IPS-15b (cell line): Measurements from ENCODE around the gene YLPM1.

Source experiments
- H3K27me3 ChIP-seq: one replicate; pipeline ENCODE4 v1.6.1; 2013; ENCODE audit warnings: low read length; ENCODE audit not compliant: control insufficient read depth, insufficient read depth
- H3K36me3 ChIP-seq: one replicate; pipeline ENCODE4 v1.6.1; 2013; ENCODE audit warnings: low read length; ENCODE audit not compliant: control insufficient read depth, insufficient read depth
- H3K4me1 ChIP-seq: one replicate; pipeline ENCODE4 v1.6.1; 2013; ENCODE audit warnings: mild to moderate bottlenecking, low read length; ENCODE audit not compliant: control insufficient read depth, insufficient read depth
- H3K4me3 ChIP-seq: one replicate; pipeline ENCODE4 v1.5.1; 2013; ENCODE audit warnings: low read depth, low read length
- H3K9ac ChIP-seq: one replicate; pipeline ENCODE4 v1.6.1; 2013; ENCODE audit warnings: low read depth, mild to moderate bottlenecking, low read length
- H3K9me3 ChIP-seq: one replicate; pipeline ENCODE4 v1.6.1; 2013; ENCODE audit warnings: mild to moderate bottlenecking, low read length; ENCODE audit not compliant: control insufficient read depth, insufficient read depth

YLPM1 gene

DNA sequence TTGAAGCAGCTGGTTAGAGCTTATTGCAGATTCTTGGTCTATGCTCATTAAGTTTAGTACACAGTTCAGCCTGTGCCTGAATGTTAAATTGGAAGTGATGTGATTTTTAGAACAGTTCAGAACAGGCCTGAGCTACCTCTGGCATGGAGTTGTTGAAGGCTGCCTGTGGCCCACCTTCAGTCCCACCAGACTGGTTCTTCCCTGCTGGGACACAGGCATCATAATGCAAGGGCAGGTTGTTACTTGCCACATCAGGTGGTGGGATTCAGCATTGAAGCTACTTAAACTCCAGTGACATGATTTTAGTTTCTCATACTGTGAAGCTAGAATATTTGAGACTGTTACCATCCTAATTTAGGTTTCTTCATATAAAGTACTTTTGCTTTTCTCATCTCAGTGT, 63.5 kb downstream of the YLPM1 start:
- Histone ChIP-seq H3K9ac (no peak overlapping the region), H3K36me3 (no peaks in the 10 kb centered on the region), H3K9me3 (no peaks in the 10 kb centered on the region), H3K27me3 (no peaks in the 10 kb centered on the region), H3K4me3 (no peak overlapping the region), H3K4me1 (no peaks in the 10 kb centered on the region)

DNA sequence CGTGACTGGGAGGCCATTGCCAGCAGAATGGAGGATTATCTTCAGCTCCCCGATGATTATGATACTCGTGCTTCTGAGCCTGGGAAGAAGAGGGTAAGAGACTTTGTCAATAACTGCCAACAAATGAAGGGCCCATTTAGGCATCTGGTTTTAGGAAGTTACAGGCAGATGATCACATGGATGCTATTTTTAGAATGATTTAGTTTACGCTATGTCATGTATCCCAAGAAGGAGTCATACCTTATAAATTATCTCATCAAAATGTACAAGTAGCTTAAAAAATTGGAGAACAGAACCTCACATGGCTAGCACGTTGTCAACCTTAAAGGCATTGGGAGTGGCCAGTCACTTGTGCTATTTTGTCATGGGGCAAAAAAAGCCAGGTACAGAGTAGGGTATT, 66.1 kb downstream of the YLPM1 start:
- no peak overlapping the region for H3K4me3 ChIP-seq
- H3K27me3 ChIP-seq, result no peaks in the 10 kb centered on the region
- no peaks in the 10 kb centered on the region for H3K9me3 ChIP-seq
- H3K4me1 ChIP-seq, result no peaks in the 10 kb centered on the region
- no peaks in the 10 kb centered on the region for H3K36me3 ChIP-seq
- H3K9ac ChIP-seq, result no peak overlapping the region

DNA sequence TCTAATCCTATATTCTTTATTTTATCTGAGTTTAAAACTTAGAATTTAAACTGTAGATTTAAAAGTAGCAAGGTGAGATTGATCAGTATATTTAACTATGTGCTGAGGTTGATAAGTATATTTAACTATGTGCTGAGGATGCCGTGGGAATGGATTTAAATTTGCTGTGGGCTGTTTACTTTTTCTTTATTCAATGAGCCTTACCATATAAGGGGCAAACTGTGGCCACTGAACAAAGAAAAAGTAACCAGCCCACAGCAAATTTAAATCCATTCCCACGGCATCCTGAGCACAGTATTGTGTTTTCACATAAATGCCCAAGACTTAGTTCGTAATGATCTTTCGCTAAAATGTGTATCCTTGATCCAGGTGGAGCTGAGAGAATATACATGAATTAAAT, 69.7 kb downstream of the YLPM1 start:
- no peaks in the 10 kb centered on the region for H3K27me3 ChIP-seq
- H3K9ac ChIP-seq, result no peak overlapping the region
- no peaks in the 10 kb centered on the region for H3K4me1 ChIP-seq
- H3K36me3 ChIP-seq, result no peaks in the 10 kb centered on the region
- H3K4me3 ChIP-seq, result no peak overlapping the region
- no peaks in the 10 kb centered on the region for H3K9me3 ChIP-seq

DNA sequence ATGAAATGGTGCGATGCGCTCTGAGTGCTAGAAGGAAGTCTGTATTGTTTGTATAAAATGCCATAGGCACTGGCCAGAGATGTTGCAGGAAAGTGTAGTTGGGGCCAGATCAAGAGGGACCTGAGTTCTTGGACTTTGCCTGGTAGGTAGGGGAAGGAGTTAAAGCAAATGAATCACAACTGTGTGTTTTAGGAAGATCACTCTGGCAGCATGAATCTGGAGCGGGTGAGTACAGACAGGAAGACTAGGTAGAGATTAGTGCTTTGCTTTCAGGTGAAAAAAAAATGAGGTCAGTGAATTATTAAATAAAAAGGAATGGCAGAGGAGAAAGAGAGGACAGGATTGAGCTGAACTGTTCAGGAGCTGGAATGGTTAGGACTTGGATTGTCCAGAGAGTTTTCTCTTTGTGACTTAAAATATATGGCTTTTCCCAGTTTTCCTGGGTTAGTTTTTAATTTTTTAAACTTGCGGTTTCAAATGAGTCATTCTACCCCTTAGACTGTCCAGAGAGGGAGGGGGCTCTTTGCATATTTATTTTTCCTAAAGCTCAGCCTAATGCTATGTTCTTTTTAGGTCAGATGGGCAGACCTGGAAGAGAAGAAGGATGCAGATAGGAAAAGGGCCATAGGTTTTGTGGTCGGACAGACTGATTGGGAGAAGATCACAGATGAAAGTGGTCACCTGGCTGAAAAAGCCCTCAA, 71.7 kb downstream of the YLPM1 start:
- no peak overlapping the region for H3K4me3 ChIP-seq
- no peaks in the 10 kb centered on the region for H3K9me3 ChIP-seq
- no peaks in the 10 kb centered on the region for H3K27me3 ChIP-seq
- no peak overlapping the region for H3K9ac ChIP-seq
- no peaks in the 10 kb centered on the region for H3K36me3 ChIP-seq
- no peaks in the 10 kb centered on the region for H3K4me1 ChIP-seq

DNA sequence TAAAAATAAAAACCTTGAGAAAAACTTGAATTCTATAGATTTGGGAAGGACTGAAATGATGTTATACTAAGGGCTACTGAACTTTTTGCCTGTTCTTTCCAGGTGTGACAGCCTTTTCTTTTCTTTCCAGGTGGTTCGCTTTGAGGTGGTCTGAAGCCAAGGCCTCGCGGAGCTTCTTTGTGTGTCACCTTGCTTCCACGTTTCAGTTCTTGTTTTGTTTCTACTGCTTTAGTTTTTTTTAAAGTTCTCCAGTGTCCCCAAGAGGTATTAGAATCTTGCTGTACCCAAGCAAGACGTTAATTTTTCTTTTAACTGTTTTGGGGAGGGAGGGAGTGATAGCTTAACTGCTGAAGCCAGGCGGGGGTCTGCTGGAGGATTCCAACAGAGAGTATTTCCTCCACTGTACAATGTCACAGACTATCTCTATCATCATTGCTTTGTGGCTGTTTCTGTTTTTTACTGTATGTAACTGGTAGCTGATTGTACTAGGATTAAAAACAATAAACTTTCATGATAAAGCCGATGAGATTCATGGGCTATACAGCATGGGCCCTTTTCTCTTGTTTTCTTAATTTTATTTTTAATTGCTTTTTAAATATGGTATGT, 72.6 kb downstream of the YLPM1 start:
- no peaks in the 10 kb centered on the region for H3K36me3 ChIP-seq
- no peaks in the 10 kb centered on the region for H3K27me3 ChIP-seq
- no peaks in the 10 kb centered on the region for H3K9me3 ChIP-seq
- H3K9ac ChIP-seq, result no peak overlapping the region
- H3K4me3 ChIP-seq, result no peak overlapping the region
- H3K4me1 ChIP-seq, result no peaks in the 10 kb centered on the region

DNA sequence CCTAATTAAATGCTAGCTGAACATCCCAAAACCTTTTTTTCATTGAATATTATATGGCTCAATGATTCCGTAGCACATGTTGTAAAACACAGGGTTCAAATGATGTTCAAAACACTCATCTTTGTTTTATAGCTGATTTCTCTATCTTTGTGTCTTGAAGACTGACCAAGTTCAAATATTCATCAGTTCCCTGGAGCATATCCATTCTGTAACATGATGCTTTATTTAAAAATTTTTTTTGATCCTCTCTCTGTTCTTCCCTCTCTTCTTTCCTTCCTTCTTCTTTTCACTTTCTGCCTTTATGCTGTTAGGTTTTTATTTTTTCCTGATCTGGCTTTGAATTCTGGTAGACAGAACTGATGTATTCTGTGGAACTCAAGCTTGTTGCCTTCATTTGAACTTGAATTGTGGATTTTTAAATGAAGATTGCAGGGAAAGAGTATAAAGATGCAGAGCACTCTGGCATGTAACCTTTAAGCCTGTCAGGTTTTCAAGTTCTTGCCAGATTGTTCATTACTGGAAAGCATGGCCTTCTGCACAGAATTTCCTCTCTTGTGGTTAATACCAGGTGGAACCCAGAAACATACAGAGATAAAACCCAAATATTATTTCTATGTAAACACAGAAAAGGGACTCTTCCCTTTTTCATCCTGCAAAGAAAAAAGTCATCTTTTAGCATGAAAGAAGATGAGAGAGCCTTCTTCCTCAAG, 73.3 kb downstream of the YLPM1 start:
- Histone ChIP-seq H3K27me3 (no peaks in the 10 kb centered on the region), H3K9me3 (no peaks in the 10 kb centered on the region), H3K4me3 (no peak overlapping the region), H3K36me3 (no peaks in the 10 kb centered on the region), H3K4me1 (no peaks in the 10 kb centered on the region), H3K9ac (no peak overlapping the region)

DNA sequence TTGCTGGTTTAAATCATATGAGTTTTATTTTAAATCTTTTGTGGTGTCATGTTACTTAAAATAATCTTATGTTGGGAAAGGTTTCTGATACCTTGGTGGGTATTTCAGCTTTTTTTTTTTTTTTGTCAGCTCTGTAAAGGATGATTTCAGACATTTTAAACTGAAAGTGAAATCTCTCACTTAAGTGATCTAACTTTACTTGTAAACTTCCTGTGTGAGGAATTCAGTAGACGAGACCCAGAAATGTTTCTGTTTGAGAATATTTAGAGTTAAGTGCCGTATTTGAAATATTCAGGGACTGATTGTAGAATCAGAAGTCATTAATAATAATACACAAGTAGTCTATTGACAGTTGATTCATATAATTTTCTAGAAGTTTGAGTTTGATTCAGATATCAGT, 75.0 kb downstream of the YLPM1 start:
- Histone ChIP-seq H3K9ac (no peak overlapping the region), H3K4me3 (no peak overlapping the region), H3K4me1 (no peaks in the 10 kb centered on the region), H3K9me3 (no peaks in the 10 kb centered on the region), H3K27me3 (no peaks in the 10 kb centered on the region), H3K36me3 (no peaks in the 10 kb centered on the region)

DNA sequence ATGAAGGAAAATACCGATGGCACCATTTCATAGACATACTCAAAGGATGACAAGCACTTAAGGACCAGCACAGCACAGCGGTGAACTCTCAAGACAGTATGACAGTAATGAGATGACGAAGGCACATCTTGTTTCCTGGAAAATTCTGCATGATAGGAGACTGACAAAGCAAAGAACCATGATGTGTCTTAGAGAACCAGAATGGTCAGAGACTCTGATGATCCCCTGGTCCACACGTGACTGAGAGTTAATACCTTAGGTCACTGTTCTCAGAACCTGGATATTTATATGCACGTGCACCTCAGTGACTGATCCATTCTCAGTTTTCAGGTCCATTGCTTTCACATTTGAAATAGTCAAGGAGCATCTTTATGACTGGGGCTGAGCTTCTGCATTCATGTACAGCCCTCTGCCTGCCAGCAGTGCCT, 77.5 kb downstream of the YLPM1 start:
- no peaks in the 10 kb centered on the region for H3K27me3 ChIP-seq
- H3K4me1 ChIP-seq, result no peaks in the 10 kb centered on the region
- no peaks in the 10 kb centered on the region for H3K36me3 ChIP-seq
- no peaks in the 10 kb centered on the region for H3K9me3 ChIP-seq
- no peak overlapping the region for H3K9ac ChIP-seq
- no peak overlapping the region for H3K4me3 ChIP-seq

DNA sequence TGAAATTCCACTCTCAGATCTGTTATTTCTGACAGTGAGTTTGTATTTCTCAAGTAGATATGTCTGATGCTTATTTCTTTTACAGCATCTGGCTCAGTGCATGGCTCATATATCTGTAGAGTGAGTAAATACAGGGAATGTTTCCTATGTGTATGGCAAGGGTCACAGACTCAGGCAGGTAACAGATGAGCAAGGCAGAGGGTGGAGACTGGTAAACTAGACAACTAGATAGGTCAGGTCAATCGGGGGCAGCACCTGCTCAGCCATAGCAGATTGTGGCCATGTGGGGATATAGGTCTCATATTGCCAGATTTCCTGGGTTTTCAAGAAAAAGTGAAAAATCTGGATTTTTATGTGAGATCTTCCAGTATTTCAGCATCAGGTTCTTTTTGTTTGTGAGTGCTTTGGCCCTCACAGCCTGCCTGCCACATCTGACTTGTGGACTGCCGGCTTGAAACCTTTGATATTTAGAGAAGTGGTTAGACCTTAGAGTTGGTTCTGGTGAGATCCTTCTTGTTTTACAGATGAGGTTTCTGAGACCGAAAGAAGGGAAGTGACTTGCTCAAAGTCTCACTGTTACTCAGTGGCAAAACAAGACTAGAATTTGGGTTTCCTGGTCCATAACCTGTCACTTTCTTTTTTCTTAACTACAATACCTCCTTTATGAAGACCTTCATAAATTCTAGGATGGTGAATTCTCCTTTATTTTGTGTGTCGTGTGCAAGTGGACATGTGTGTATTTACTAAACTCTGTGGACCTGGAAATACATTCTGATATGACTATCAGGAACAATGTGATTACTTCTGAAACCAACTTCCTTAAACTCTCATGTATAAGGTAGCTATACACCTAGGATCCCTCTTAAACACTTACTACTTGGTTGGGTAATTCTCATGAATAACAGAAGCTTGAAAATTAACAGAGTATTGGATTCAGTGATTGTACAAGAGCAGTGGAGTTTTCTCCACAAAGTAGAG, 78.4 kb downstream of the YLPM1 start:
- Histone ChIP-seq H3K27me3 (no peaks in the 10 kb centered on the region), H3K36me3 (no peaks in the 10 kb centered on the region), H3K4me3 (no peak overlapping the region), H3K9ac (no peak overlapping the region), H3K4me1 (no peaks in the 10 kb centered on the region), H3K9me3 (no peaks in the 10 kb centered on the region)

DNA sequence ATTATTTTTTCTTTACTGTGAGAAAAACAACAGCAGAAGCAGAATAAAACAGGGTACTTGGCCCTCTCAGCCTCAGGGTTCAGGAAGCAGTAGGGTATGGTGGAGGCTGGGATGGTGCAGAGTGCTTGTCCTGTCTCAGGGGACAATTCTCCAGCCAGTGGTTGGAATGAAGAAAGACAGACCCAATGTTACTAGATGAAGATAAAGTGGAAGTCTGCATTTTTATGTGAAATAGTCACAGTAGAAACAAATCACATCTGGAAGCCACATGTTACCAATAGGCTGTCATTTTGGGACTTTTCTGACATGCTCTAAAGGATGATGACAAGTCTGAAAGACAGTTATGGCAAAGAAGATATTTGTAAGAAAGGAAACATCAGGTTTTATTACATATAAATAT, 80.5 kb downstream of the YLPM1 start:
- no peak overlapping the region for H3K4me3 ChIP-seq
- no peak overlapping the region for H3K9ac ChIP-seq
- no peaks in the 10 kb centered on the region for H3K4me1 ChIP-seq
- H3K27me3 ChIP-seq, result no peaks in the 10 kb centered on the region
- H3K9me3 ChIP-seq, result no peaks in the 10 kb centered on the region
- H3K36me3 ChIP-seq, result no peaks in the 10 kb centered on the region

DNA sequence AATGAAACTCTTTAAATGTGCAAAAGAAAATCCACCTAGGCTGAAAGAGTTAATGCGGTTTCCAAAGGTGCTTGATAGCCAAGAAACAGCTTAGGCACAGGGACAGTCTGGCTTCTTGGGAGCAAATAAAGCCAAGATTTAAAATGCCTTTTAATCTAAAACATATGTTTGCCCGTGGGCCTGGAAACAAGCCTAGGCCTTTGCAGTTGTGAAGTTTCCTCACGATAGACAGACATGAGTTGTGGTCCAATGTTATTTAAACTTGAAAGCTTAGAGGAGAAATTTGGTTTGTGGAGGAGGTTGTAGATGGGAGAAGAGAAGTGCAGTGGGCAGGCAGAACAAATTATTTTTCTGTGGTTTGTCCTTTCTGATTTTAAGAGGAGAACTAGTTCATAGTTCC, 83.1 kb downstream of the YLPM1 start:
- H3K27me3 ChIP-seq, result no peaks in the 10 kb centered on the region
- H3K9me3 ChIP-seq, result no peaks in the 10 kb centered on the region
- no peak overlapping the region for H3K4me3 ChIP-seq
- H3K9ac ChIP-seq, result no peak overlapping the region
- no peaks in the 10 kb centered on the region for H3K36me3 ChIP-seq
- H3K4me1 ChIP-seq, result no peaks in the 10 kb centered on the region
